ENCODE results near the gene IPO13. TPM values are rescaled to one million over a fixed set of nuclear protein-coding genes. Genes with fewer than 3 reads are reported as not detected.

The IPO13 gene
- total and polyA plus RNA-seq, 3 donors from 2014 or later = 67.3 to 138 (median 77.0) TPM

DNA sequence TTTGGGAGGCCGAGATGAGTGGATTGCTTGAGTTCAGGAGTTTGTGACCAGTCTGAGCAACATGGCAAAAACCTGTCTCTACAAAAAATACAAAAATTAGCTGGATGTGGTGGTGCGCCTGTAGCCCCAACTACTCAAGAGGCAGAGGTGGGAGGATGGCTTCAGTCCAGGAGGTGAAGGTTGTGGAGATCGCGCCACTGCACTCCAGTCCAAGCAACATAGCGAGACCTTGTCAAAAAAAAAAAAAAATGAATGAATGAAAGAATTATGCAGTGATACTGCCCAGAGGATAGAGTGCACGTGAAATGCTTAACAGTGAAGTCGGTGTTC, 22.6 kb downstream of the IPO13 start:
- no peaks in the 10 kb centered on the region for H3K9me3 ChIP-seq
- no peak overlapping the region for H3K27ac ChIP-seq
- H3K36me3 ChIP-seq (ENCODE audit: low read depth, missing control alignments) = no peaks in the 10 kb centered on the region
- WGBS, 2 donors = 29 to 32% methylated on average over 7 of the region's 7 CpGs
- DNase-seq = no peak
- peak overlapping the region; percentile 75 for H3K4me3 ChIP-seq
- TF ChIP-seq, protein P1, sequence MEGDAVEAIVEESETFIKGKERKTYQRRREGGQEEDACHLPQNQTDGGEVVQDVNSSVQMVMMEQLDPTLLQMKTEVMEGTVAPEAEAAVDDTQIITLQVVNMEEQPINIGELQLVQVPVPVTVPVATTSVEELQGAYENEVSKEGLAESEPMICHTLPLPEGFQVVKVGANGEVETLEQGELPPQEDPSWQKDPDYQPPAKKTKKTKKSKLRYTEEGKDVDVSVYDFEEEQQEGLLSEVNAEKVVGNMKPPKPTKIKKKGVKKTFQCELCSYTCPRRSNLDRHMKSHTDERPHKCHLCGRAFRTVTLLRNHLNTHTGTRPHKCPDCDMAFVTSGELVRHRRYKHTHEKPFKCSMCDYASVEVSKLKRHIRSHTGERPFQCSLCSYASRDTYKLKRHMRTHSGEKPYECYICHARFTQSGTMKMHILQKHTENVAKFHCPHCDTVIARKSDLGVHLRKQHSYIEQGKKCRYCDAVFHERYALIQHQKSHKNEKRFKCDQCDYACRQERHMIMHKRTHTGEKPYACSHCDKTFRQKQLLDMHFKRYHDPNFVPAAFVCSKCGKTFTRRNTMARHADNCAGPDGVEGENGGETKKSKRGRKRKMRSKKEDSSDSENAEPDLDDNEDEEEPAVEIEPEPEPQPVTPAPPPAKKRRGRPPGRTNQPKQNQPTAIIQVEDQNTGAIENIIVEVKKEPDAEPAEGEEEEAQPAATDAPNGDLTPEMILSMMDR (IDR thresholded peaks at IDR 0.05) = no peak
- TF ChIP-seq POLR2A (IDR thresholded peaks at IDR 0.05) = no peak
- peaks cover 13% of the 10 kb centered on the region for H3K4me1 ChIP-seq
- intact Hi-C loops (cut with DNase I; ENCODE audit: low total_unique reads) = no loop called here
- H3K27me3 ChIP-seq = no peaks in the 10 kb centered on the region

DNA sequence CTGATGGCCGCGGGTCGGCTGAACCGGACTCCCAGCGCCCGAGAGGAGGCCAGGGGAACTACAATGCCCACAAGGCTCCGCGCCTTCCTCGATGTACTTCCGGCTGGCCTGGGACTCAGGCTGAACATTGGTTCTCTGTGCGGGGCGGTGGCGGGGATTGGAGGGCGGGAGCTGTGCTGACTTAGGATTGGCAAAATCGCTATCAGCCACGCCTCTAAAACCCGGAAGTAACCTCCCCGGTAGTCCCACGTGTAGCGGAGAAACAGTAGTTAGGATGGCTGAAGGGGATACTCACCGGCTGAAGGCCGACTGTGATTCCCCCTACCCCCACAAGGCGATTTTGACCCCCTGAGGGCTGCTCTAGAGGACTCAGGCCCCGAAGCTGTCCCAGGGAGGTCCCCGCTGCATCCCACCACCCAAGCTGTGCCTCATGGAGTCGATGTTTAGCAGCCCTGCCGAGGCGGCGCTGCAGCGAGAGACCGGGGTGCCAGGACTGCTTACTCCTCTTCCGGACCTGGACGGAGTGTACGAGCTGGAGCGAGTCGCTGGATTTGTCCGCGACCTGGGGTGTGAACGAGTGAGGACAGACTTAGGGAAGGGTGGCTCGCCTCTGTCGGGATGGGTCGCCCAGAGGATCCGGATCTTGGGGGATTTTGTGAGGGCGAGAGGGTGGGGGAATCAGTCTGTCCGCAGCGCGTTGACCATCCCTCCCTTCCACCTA, 23.2 kb downstream of the IPO13 start, which contains the start of gene DPH2:
Gene DPH2 (plus strand): TSS at position 265 of the 721 bp plus-strand sequence. CDS start 166 bp downstream, at position 431.
- 0 to 1% methylated on average over 18 to 47 of the region's 47 CpGs for WGBS, 2 donors
- Histone ChIP-seq H3K27ac (no peak within 1 kb of the TSS), H3K36me3 (ENCODE audit: low read depth, missing control alignments) (no peaks in the 10 kb centered on the region)

DNA sequence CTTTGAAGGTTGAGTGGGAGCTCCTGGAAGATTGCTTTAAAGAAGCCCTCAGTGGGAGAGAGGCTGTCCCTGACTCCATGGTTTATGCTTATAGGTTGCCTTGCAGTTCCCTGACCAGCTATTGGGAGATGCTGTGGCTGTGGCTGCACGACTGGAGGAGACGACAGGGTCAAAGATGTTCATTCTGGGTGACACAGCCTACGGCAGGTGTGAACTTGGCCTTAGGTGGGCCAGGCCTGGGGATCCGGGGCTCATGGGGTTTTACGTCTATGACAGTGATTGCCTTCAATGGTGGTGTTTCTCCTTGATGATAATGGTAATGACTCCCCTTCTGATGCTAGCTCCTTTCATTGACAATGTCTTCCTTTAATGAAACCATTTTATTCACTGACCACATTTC, 23.8 kb downstream of the IPO13 start:
- peak overlapping the region; percentile 75 for H3K4me3 ChIP-seq
- DNase-seq = no peak
- no peaks in the 10 kb centered on the region for H3K36me3 ChIP-seq (ENCODE audit: low read depth, missing control alignments)
- H3K27ac ChIP-seq = no peak overlapping the region
- no peak for TF ChIP-seq POLR2A (IDR thresholded peaks at IDR 0.05)
- TF ChIP-seq, protein P1 (IDR thresholded peaks at IDR 0.05) = no peak
- H3K4me1 ChIP-seq = peaks cover 13% of the 10 kb centered on the region
- no peaks in the 10 kb centered on the region for H3K27me3 ChIP-seq
- intact Hi-C loops (cut with DNase I; ENCODE audit: low total_unique reads) = no loop called here
- 47 to 51% methylated on average over 4 to 5 of the region's 5 CpGs for WGBS, 2 donors
- H3K9me3 ChIP-seq = no peaks in the 10 kb centered on the region

More for the DNA sequence above, 23.2 kb downstream of the IPO13 start, which contains the start of gene DPH2:
- intact Hi-C loops (cut with DNase I; ENCODE audit: low total_unique reads) = no loop called here
- Histone ChIP-seq H3K4me3 (peak within 1 kb of the TSS; percentile 75), H3K27me3 (no peaks in the 10 kb centered on the region), H3K9me3 (no peaks in the 10 kb centered on the region), H3K4me1 (peaks cover 13% of the 10 kb centered on the region)
- peak; percentile 99 for DNase-seq
- no peak for TF ChIP-seq POLR2A (IDR thresholded peaks at IDR 0.05)
- TF ChIP-seq, protein P1 (IDR thresholded peaks at IDR 0.05) = peak in 2 of 3 experiments; percentile 12 to 23

DNA sequence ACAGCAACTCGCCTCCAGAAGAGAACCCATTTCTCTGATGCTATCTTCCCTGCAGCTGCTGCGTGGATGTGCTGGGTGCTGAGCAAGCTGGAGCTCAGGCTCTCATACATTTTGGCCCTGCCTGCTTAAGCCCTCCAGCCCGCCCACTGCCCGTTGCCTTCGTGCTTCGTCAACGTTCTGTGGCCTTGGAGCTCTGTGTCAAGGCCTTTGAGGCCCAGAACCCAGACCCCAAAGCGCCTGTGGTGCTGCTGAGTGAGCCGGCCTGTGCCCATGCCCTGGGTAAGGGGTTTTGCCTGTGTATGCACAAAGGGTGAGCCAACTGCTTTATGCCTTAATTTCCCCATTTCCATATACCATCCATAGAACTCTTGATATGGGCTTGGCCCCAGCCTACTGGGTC, 24.2 kb downstream of the IPO13 start:
- DNase-seq = no peak
- no peaks in the 10 kb centered on the region for H3K27me3 ChIP-seq
- no peaks in the 10 kb centered on the region for H3K9me3 ChIP-seq
- no peak for TF ChIP-seq POLR2A (IDR thresholded peaks at IDR 0.05)
- TF ChIP-seq, protein P1 (IDR thresholded peaks at IDR 0.05) = no peak
- H3K4me3 ChIP-seq = no peak overlapping the region
- 73 to 74% methylated on average over 9 of the region's 9 CpGs for WGBS, 2 donors
- peaks cover 17% of the 10 kb centered on the region for H3K4me1 ChIP-seq
- no peak overlapping the region for H3K27ac ChIP-seq
- intact Hi-C loops (cut with DNase I; ENCODE audit: low total_unique reads) = no loop called here
- no peaks in the 10 kb centered on the region for H3K36me3 ChIP-seq (ENCODE audit: low read depth, missing control alignments)
